Cardiac muscle cell (in vitro differentiated cells and primary cell): Measurements from ENCODE around the gene CHD1L. TPM values are rescaled to one million over a fixed set of nuclear protein-coding genes. Genes with fewer than 3 reads are reported as not detected.
"Not testable (repeated sequence)": the region's sequence is repeated elsewhere in the genome, so short reads cannot be mapped to it uniquely, and the experiment has no call there.

Experiments used
- DNase-seq, 2 donors: peaks; one replicate each; pipeline versions ENCODE4 v3.0.0 to v3.0.0-alpha.2; 2010 to 2017; ENCODE audit warnings: low read depth in 1 of 2, low spot score in 1 of 2
- H3K27ac ChIP-seq: fragments of 200-600 bp; sonication (generic); 2 replicates; pipeline ENCODE4 v1.5.1; 2016
- H3K27me3 ChIP-seq: fragments of 200-600 bp; sonication (generic); 2 replicates; pipeline ENCODE4 v1.6.0; 2016; ENCODE audit warnings: control low read depth
- H3K36me3 ChIP-seq: fragments of 200-600 bp; sonication (generic); 2 replicates; pipeline ENCODE4 v1.5.1; 2016; ENCODE audit warnings: control low read depth
- H3K4me1 ChIP-seq: fragments of 200-600 bp; sonication (generic); 2 replicates; pipeline ENCODE4 v1.8.1; 2017; ENCODE audit warnings: low read depth, mild to moderate bottlenecking, mixed run types
- H3K4me3 ChIP-seq: fragments of 200-600 bp; sonication (generic); 2 replicates; pipeline ENCODE4 v1.5.1; 2016; ENCODE audit warnings: mild to moderate bottlenecking
- H3K9me3 ChIP-seq: fragments of 200-600 bp; sonication (generic); 2 replicates; pipeline ENCODE4 v1.5.1; 2017; ENCODE audit warnings: low read depth, mild to moderate bottlenecking, control low read depth
- polyA plus RNA-seq: library from polyadenylated mRNA; unstranded; fragments of >200 nt; fragmentation: Nextera tagmentation; extraction: Ambion mirVana; gene quantifications from 2 replicates; pipeline ENCODE4 v1.2.1, GENCODE V29; 2016
- total RNA-seq: library from RNA; depleted of rRNA; stranded (reverse); fragments of >200 nt; gene quantifications from 2 replicates; pipeline ENCODE4 v1.2.3, GENCODE V29; 2016
- TF ChIP-seq, protein P1 (sequence below): IDR thresholded peaks from 2 replicates; pipeline ENCODE4 v1.5.1; 2012; ENCODE audit warnings: low read depth, mild to moderate bottlenecking, low read length

Gene CHD1L
- total and polyA plus RNA-seq, 2 experiments from 2014 or later, result 22.4 to 34.6 TPM

GRCh38 chr1:147217141-147217540 lies 25.3 kb upstream of the CHD1L start:
- peaks cover 5% of the 10 kb centered on the region for H3K4me1 ChIP-seq
- DNase-seq, result no peak
- no peak overlapping the region for H3K27ac ChIP-seq
- H3K4me3 ChIP-seq, result no peak overlapping the region
- no peaks in the 10 kb centered on the region for H3K36me3 ChIP-seq
- TF ChIP-seq, protein P1, sequence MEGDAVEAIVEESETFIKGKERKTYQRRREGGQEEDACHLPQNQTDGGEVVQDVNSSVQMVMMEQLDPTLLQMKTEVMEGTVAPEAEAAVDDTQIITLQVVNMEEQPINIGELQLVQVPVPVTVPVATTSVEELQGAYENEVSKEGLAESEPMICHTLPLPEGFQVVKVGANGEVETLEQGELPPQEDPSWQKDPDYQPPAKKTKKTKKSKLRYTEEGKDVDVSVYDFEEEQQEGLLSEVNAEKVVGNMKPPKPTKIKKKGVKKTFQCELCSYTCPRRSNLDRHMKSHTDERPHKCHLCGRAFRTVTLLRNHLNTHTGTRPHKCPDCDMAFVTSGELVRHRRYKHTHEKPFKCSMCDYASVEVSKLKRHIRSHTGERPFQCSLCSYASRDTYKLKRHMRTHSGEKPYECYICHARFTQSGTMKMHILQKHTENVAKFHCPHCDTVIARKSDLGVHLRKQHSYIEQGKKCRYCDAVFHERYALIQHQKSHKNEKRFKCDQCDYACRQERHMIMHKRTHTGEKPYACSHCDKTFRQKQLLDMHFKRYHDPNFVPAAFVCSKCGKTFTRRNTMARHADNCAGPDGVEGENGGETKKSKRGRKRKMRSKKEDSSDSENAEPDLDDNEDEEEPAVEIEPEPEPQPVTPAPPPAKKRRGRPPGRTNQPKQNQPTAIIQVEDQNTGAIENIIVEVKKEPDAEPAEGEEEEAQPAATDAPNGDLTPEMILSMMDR, result no peak
- H3K9me3 ChIP-seq, result no peaks in the 10 kb centered on the region
- no peaks in the 10 kb centered on the region for H3K27me3 ChIP-seq

- DNase-seq, result no peak
- Histone ChIP-seq H3K4me3 (no peak overlapping the region), H3K27ac (no peak overlapping the region), H3K36me3 (no peaks in the 10 kb centered on the region), H3K27me3 (no peaks in the 10 kb centered on the region), H3K4me1 (peaks cover 5% of the 10 kb centered on the region), H3K9me3 (no peaks in the 10 kb centered on the region)
- TF ChIP-seq, protein P1, result no peak
Measured at GRCh38 chr1:147218606-147219005, 23.9 kb upstream of the CHD1L start.

- peak in 1 of 2 donors; percentile 13 for DNase-seq
- no peaks in the 10 kb centered on the region for H3K9me3 ChIP-seq
- no peak overlapping the region for H3K4me3 ChIP-seq
- peaks cover 2% of the 10 kb centered on the region for H3K27me3 ChIP-seq
- H3K4me1 ChIP-seq, result no peaks in the 10 kb centered on the region
- no peaks in the 10 kb centered on the region for H3K36me3 ChIP-seq
- no peak overlapping the region for H3K27ac ChIP-seq
- TF ChIP-seq, protein P1, result no peak
Measured at GRCh38 chr1:147223740-147224615, 18.5 kb upstream of the CHD1L start.

DNA sequence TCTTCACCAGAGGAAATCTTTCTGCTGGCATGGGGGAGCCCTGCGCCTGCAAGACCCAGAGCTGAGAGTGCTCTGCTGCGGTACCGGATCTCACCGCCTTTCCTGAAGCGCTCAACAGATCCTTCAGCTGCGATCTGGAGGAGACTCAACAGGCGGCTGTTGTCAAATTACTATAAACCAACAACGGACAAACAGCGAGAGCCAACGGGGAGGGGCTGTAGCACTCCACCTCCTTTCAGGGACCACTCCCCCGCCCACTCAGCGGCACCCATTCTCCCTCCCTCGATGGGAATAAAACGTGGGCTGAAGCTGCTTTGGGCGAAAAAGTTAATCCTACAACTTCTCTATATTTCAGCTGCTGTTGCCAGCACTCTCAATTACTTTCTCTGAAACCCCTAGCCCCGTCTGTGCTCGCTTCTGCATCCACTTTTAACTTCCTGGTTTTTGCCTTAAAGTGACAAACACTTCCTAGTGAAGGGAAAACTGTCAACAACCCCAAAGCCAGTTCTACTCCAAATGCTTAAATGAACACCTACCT lies 17.2 kb upstream of the CHD1L start, which contains the start of gene FMO5:
Gene FMO5 (minus strand): TSS at position 147 of the 538 bp plus-strand sequence. CDS start 310 bp downstream, outside the sequence.
- DNase-seq, result peak; percentile 59 to 79
- TF ChIP-seq, protein P1, result peak; percentile 12

DNA sequence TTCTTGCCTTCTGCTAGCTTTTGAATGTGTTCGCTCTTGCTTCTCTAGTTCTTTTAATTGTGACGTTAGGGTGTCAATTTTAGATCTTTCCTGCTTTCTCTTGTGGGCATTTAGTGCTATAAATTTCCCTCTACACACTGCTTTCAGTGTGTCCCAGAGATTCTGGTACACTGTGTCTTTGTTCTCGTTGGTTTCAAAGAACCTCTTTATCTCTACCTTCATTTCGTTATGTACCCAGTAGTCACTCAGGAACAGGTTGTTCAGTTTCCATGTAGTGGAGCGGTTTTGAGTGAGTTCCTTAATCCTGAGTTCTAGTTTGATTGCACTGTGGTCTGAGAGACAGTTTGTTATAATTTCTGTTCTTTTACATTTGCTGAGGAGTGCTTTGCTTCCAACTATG lies 11.5 kb upstream of the CHD1L start:
- not testable (repeated sequence) for H3K4me3 ChIP-seq, H3K27me3 ChIP-seq, H3K27ac ChIP-seq, DNase-seq, H3K36me3 ChIP-seq, H3K9me3 ChIP-seq, H3K4me1 ChIP-seq

More for the DNA sequence above, 17.2 kb upstream of the CHD1L start, which contains the start of gene FMO5:
- H3K36me3 ChIP-seq, result no peaks in the 10 kb centered on the region
- H3K27ac ChIP-seq, result no peak within 1 kb of the TSS
- no peaks in the 10 kb centered on the region for H3K9me3 ChIP-seq
- H3K27me3 ChIP-seq, result peaks cover 2% of the 10 kb centered on the region
- no peaks in the 10 kb centered on the region for H3K4me1 ChIP-seq
- peak within 1 kb of the TSS; percentile 51 for H3K4me3 ChIP-seq

DNA sequence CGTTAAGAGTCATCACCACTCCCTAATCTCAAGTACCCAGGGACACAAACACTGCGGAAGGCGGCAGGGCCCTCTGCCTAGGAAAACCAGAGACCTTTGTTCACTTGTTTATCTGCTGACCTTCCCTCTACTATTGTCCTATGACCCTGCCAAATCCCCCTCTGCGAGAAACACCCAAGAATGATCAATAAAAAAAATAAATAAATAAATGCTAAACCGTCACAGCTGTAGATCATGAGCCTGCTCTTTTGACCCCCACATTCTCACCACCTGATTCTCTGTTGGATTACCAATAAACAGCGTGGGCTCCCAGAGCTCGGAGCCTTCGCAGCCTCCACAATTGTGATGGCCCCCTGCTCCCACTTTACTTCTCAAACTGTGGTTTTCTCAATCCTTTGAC lies 8.6 kb upstream of the CHD1L start:
- not testable (repeated sequence) for H3K36me3 ChIP-seq, H3K4me3 ChIP-seq, H3K4me1 ChIP-seq, H3K9me3 ChIP-seq, H3K27me3 ChIP-seq, DNase-seq, H3K27ac ChIP-seq
